CD4-positive, alpha-beta T cell treated with Interleukin-1 beta for 1 hour (primary cell): ENCODE measurements around the gene CHST1.

Experiments used
- DNase-seq, 2 donors: peaks; one replicate each; pipeline ENCODE4 v3.0.0-alpha.2; 2020 to 2022

CHST1 gene

GRCh38 chr11:45599161-45599943 is 66.1 kb downstream of the CHST1 start:
- DNase-seq = no peak
